Globus pallidus (tissue), 1 donor: Measurements from ENCODE around the gene EDIL3.

Experiments used
- DNase-seq: peaks from one replicate; pipeline ENCODE4 v3.0.0-alpha.2; 2015; ENCODE audit warnings: low spot score

The EDIL3 gene

GRCh38 chr5:84259283-84260045 is 125.2 kb downstream of the EDIL3 start:
- no peak for DNase-seq

- no peak for DNase-seq
These were observed 127.6 kb downstream of the EDIL3 start for GRCh38 chr5:84257061-84257460.

- DNase-seq = no peak
These were observed 129.4 kb downstream of the EDIL3 start for GRCh38 chr5:84255315-84255714.

GRCh38 chr5:84253946-84254345 is 130.7 kb downstream of the EDIL3 start:
- no peak for DNase-seq

- DNase-seq = no peak
These were observed 133.2 kb downstream of the EDIL3 start for GRCh38 chr5:84251503-84251902.

- DNase-seq = no peak
These were observed 134.6 kb downstream of the EDIL3 start for GRCh38 chr5:84249918-84250630.

GRCh38 chr5:84248013-84248412 is 136.7 kb downstream of the EDIL3 start:
- DNase-seq = no peak

- no peak for DNase-seq
These were observed 142.4 kb downstream of the EDIL3 start for GRCh38 chr5:84242286-84242685.

- DNase-seq = no peak
These were observed 145.2 kb downstream of the EDIL3 start for GRCh38 chr5:84239494-84239893.

GRCh38 chr5:84237126-84237525 is 147.6 kb downstream of the EDIL3 start:
- DNase-seq = no peak

GRCh38 chr5:84231433-84231832 is 153.2 kb downstream of the EDIL3 start:
- DNase-seq = no peak

GRCh38 chr5:84229045-84229444 is 155.6 kb downstream of the EDIL3 start:
- no peak for DNase-seq

- no peak for DNase-seq
These were observed 156.4 kb downstream of the EDIL3 start for GRCh38 chr5:84228266-84228665.

GRCh38 chr5:84227236-84227635 is 157.4 kb downstream of the EDIL3 start:
- DNase-seq = no peak

- no peak for DNase-seq
These were observed 166.1 kb downstream of the EDIL3 start for GRCh38 chr5:84218546-84218945.

- no peak for DNase-seq
These were observed 169.2 kb downstream of the EDIL3 start for GRCh38 chr5:84215521-84215920.

- DNase-seq = no peak
These were observed 170.8 kb downstream of the EDIL3 start for GRCh38 chr5:84213861-84214260.

GRCh38 chr5:84213212-84213611 is 171.5 kb downstream of the EDIL3 start:
- no peak for DNase-seq

GRCh38 chr5:84204772-84205171 is 179.9 kb downstream of the EDIL3 start:
- no peak for DNase-seq

GRCh38 chr5:84202136-84202535 is 182.5 kb downstream of the EDIL3 start:
- DNase-seq = no peak

- no peak for DNase-seq
These were observed 187.1 kb downstream of the EDIL3 start for GRCh38 chr5:84197538-84197937.

- no peak for DNase-seq
These were observed 193.4 kb downstream of the EDIL3 start for GRCh38 chr5:84191281-84191680.

- no peak for DNase-seq
These were observed 199.8 kb downstream of the EDIL3 start for GRCh38 chr5:84184857-84185256.

- no peak for DNase-seq
These were observed 203.6 kb downstream of the EDIL3 start for GRCh38 chr5:84181093-84181492.
